GM12873 (cell line): ENCODE results near the gene LITAF.

Source experiments
- CTCF ChIP-seq: IDR thresholded peaks from 2 replicates; pipeline ENCODE4 v1.5.1; 2012; ENCODE audit warnings: low read depth, mild to moderate bottlenecking, moderate library complexity, low read length, control low read depth; ENCODE audit not compliant: insufficient read depth; ENCODE audit errors: missing control alignments

The LITAF gene

DNA sequence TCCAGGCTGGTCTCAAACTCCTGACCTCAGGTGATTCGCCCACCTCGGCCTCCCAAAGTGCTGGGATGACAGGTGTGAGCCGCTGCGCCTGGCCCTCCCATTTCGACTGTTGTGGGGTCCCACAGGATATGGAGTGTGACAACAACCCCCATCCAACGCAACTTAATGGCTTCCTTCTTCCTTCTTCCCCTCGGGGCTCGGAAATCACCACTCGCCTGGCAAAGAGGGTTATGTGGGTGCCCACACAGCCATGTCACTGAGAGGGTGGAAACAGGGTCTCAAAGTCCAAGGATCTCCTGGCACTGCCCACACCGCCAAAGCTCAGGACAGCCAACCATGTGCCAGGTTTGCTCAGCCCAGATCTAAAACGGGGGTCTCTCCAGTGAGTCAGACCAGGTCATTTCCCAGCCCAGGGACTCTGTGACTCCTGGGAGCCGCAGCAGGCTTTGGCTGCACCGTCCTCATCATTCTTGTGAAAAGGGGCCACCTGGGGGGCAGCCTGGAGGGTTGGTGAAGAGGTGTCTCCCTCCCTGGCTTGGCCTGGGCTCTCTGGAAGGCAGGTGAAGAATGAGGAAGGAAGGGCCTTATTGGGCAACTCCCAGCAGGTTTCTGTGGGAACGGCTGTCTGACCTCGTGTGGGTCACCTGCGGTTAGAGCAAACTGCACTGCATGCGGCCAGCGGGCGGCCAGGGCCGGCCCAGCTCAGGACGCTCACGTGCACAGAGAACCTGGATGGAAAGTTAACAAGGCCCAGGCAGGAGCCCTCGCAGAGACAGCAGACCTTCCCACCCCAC, 25.3 kb upstream of the LITAF start:
- no peak for TF ChIP-seq CTCF

- TF ChIP-seq CTCF = no peak
These were observed 23.9 kb upstream of the LITAF start for GRCh38 chr16:11610580-11610979.

DNA sequence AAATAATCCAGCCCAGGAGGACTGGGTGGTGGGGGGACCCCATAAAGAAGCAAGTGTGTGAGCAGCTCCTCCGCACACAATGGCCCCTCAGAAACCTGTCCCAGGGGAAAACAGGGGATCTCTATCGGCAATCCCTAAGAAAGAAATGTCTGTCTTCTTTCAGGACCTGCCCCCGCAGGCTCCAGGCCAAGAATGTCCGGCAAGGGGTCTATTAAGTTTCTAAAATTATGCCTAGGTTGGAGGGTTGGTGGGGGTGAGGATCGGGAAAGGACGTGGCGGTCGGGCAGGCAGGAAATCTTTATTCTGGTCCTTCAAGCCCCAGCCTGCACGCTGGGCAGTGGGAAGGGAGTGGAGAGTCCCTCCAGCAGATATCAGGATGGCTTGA, 23.4 kb upstream of the LITAF start:
- no peak for TF ChIP-seq CTCF

- TF ChIP-seq CTCF = no peak
These were observed 22.9 kb upstream of the LITAF start for GRCh38 chr16:11609474-11610120.

- TF ChIP-seq CTCF = no peak
These were observed 19.2 kb upstream of the LITAF start for GRCh38 chr16:11605891-11606290.

DNA sequence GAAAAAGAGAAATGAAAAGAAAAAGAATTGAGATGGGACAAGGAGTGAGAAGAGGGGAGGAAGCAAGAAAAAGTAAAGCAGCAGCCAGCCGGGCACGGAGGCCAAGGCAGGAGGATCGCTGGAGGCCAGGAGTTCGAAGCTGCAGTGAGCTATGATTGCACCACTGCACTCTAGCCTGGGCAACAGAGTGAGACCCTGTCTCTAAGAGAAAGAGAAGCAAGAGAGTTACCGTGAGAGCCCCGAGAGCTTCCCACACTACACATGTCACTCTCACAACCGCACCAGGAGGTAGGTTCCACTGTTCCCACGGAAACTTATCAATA, 18.8 kb upstream of the LITAF start:
- TF ChIP-seq CTCF = no peak

DNA sequence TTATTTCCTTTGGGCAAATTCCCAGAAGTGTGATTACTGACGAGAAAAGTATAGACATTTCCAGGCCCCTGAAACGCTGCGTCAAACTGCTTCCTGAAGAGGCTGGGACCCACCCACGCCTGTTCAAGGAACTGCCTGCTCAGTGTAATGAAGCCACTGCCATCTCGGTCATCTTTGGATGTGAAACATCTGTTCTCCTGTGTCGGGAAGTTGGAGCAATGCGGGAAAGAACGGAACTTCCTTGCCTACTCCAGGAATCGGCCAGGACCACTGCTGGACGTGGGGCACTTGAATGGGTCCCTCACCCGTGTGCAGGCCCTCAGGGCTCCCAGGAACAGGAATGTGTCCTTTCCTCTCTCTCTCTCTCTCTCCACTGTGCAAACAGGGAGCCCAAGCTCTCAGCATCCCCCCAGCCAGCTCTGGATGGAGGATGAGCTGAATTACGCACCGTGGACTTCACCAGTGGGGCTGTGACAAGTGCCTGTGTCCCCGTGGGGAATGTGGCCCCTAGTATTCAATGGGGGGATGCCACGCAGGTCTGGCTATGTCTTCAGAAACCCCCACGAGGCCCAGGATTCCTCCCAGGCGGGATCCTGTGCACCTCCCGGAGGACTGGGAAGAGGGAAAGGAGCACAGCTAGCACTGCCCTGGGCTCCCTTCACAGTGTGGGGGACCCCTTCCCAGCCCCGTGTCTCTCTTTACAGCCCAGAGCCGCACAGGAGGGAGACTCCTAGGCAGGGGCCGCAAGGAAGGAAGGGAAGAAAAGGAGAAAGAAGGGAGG, 18.3 kb upstream of the LITAF start:
- TF ChIP-seq CTCF = no peak
